Endothelial cell of umbilical vein (primary cell): Measurements from ENCODE around the gene TSR3.

ENCODE experiments used
- CTCF ChIP-seq, 2 donors: IDR thresholded peaks; 1 replicate in 1 of 2; 2 replicates in 1 of 2; pipeline ENCODE4 v1.5.1; 2011; ENCODE audit warnings: low read length in 2 of 2, mild to moderate bottlenecking in 2 of 2, moderate library complexity in 2 of 2, control low read depth in 1 of 2, inconsistent platforms in 1 of 2, low read depth in 1 of 2; ENCODE audit not compliant: insufficient read depth in 1 of 2; ENCODE audit errors: extremely low read depth in 1 of 2
- GATA2 ChIP-seq: IDR thresholded peaks from 2 replicates; pipeline ENCODE4 v1.7.0; 2011; ENCODE audit warnings: low read depth, mild to moderate bottlenecking, moderate library complexity, mixed read lengths, low read length; ENCODE audit not compliant: insufficient read length, insufficient read depth

DNA sequence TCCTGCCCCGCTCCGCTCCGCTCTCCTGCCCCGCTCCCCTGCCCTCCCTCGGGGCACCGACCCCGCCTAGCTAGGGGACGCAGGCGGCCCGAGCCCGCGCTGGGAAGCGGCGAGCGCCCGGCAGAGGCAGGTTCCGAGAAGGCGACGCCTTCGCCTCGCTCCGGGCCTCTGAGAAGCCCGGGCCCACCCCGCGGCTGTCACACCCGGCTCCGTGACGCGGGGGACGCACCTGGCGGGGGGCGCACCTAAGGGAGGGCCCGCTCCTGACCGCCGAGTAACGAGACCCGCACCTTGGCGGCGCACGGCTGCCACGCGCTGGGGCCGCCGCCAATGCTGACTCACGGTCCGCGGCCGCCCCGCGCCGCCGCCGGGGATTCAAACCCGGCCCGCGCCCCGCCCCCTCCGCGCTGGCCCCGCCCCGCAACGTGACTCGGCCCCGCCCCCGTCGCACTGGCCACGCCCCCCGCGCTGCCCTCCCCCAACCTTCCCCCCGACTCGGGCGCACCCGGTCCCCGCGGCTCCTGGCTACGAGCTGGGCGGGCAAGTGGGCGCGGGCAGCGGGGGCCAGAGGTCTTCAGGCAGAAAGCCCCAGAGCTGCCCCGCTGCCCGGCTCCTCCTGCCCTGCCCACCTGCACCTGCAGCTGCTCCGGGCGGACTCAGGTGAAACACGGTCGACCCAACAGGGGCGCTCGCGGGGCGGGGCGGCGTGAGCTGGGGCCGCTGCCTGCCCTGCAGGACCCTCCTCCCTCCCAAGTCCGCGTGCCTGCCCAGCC is 27.8 kb upstream of the TSR3 start:
- TF ChIP-seq CTCF (IDR thresholded peaks at IDR 0.05; ENCODE audit: extremely low read depth in 1 of 2, insufficient read depth in 1 of 2, low read depth in 1 of 2, low read length in 2 of 2) (no peak), GATA2 (no peak)
